WTC11 (cell line): ENCODE measurements around the gene PRKAR1B. TPM values are rescaled to one million over a fixed set of nuclear protein-coding genes. Genes with fewer than 3 reads are reported as not detected.
A peak's percentile ranks its signal among the peaks of the same experiment; 100 is the strongest.

ENCODE experiments used
- ATAC-seq: fragments of 200-7000 bp; cut with Tn5 transposase; 2 replicates; pipeline ENCODE4 v1.10.0; 2021; ENCODE audit warnings: mild to moderate bottlenecking, moderate library complexity
- CTCF ChIA-PET: fragments of 300-600 bp; sonication (Branson Sonifier 250); formaldehyde crosslinking; loops from one replicate; lab custom pipeline; 2021; ENCODE audit warnings: antibody characterized with exemption; lab: Charles Lee
- POLR2A ChIA-PET: fragments of 350-600 bp; sonication (Branson Sonifier 250); formaldehyde crosslinking; loops from one replicate; lab custom pipeline; 2021; ENCODE audit warnings: antibody characterized with exemption; lab: Charles Lee
- DNase-seq: peaks from one replicate; pipeline ENCODE4 v3.0.0; 2021; ENCODE audit warnings: low spot score
- H3K27ac Mint-ChIP-seq: 2 replicates; pipeline ENCODE4 v1.8.0; 2021; ENCODE audit warnings: mixed read lengths
- H3K27me3 Mint-ChIP-seq: 2 replicates; pipeline ENCODE4 v1.8.0; 2021; ENCODE audit warnings: low read depth, mild to moderate bottlenecking, moderate library complexity, mixed read lengths
- H3K36me3 Mint-ChIP-seq: 2 replicates; pipeline ENCODE4 v1.8.0; 2021; ENCODE audit warnings: mixed read lengths
- H3K4me1 Mint-ChIP-seq: 2 replicates; pipeline ENCODE4 v1.8.0; 2022; ENCODE audit warnings: mixed read lengths
- H3K4me3 Mint-ChIP-seq: 2 replicates; pipeline ENCODE4 v1.8.0; 2021; ENCODE audit warnings: mild to moderate bottlenecking, moderate library complexity, mixed read lengths
- H3K9me3 Mint-ChIP-seq: 2 replicates; pipeline ENCODE4 v1.8.0; 2021; ENCODE audit warnings: mixed read lengths
- ATF1 ChIP-seq: sonication (generic); formaldehyde crosslinking; IDR thresholded peaks from 2 replicates; pipeline ENCODE4 v1.8.1; 2023; ENCODE audit warnings: mild to moderate bottlenecking, moderate library complexity, missing genetic modification reagents
- ATF6 ChIP-seq: sonication (generic); formaldehyde crosslinking; IDR thresholded peaks from 2 replicates; pipeline ENCODE4 v1.8.1; 2023; ENCODE audit warnings: mild to moderate bottlenecking, missing genetic modification reagents
- FOXJ3 ChIP-seq: sonication (generic); formaldehyde crosslinking; IDR thresholded peaks from 2 replicates; pipeline ENCODE4 v1.9.0; 2021; ENCODE audit warnings: missing genetic modification reagents, mild to moderate bottlenecking, borderline replicate concordance
- FOXK1 ChIP-seq: sonication (generic); formaldehyde crosslinking; IDR thresholded peaks from 2 replicates; pipeline ENCODE4 v1.8.0; 2022; ENCODE audit warnings: mild to moderate bottlenecking, moderate library complexity, missing genetic modification reagents
- NFATC4 ChIP-seq: fragments of 250-450 bp; sonication (Bioruptor Pico); IDR thresholded peaks from 2 replicates; pipeline ENCODE4 v1.9.0; 2021; ENCODE audit warnings: mild to moderate bottlenecking
- NR1H2 ChIP-seq: sonication (generic); formaldehyde crosslinking; IDR thresholded peaks from 2 replicates; pipeline ENCODE4 v1.9.0; 2021; ENCODE audit warnings: mild to moderate bottlenecking, moderate library complexity, missing genetic modification reagents
- ZNF263 ChIP-seq: sonication (generic); formaldehyde crosslinking; IDR thresholded peaks from 2 replicates; pipeline ENCODE4 v1.8.1; 2022; ENCODE audit warnings: low read depth, mild to moderate bottlenecking, moderate library complexity, missing genetic modification reagents
- ZNF317 ChIP-seq: sonication (generic); formaldehyde crosslinking; IDR thresholded peaks from 2 replicates; pipeline ENCODE4 v1.8.1; 2023; ENCODE audit warnings: low read depth, mild to moderate bottlenecking, moderate library complexity, missing genetic modification reagents, borderline replicate concordance
- ZNF423 ChIP-seq: fragments of 250-450 bp; sonication (Bioruptor Pico); IDR thresholded peaks from 2 replicates; pipeline ENCODE4 v2.1.2; 2022; ENCODE audit warnings: mild to moderate bottlenecking, moderate library complexity
- total RNA-seq: library from RNA; stranded (reverse); gene quantifications from 3 replicates; pipeline ENCODE4 v1.2.3, GENCODE V29; 2021
- TF ChIP-seq, protein P1 (sequence below): sonication (generic); formaldehyde crosslinking; IDR thresholded peaks from 2 replicates; pipeline ENCODE4 v1.8.1; 2022; ENCODE audit warnings: mild to moderate bottlenecking, missing genetic modification reagents, moderate library complexity, borderline replicate concordance
- TF ChIP-seq, protein P2 (sequence below): fragments of 250-450 bp; sonication (Bioruptor Pico); IDR thresholded peaks from 2 replicates; pipeline ENCODE4 v1.9.0; 2021; ENCODE audit warnings: mild to moderate bottlenecking
- TF ChIP-seq, protein P3 (sequence below): sonication (generic); formaldehyde crosslinking; IDR thresholded peaks from 2 replicates; pipeline ENCODE4 v1.8.0; 2023; ENCODE audit warnings: mild to moderate bottlenecking, missing genetic modification reagents
- TF ChIP-seq, protein P4 (sequence below): sonication (generic); formaldehyde crosslinking; IDR thresholded peaks from 2 replicates; pipeline ENCODE4 v1.8.1; 2023; ENCODE audit warnings: mild to moderate bottlenecking, missing genetic modification reagents, moderate library complexity
- TF ChIP-seq, protein P5 (sequence below): fragments of 250-450 bp; sonication (Bioruptor Pico); IDR thresholded peaks from 2 replicates; pipeline ENCODE4 v1.8.0; 2021; ENCODE audit warnings: mild to moderate bottlenecking

Gene PRKAR1B
- total RNA-seq, 1 experiment from 2014 or later, result 43.6 TPM

- ChIA-PET CTCF (no interaction called here), POLR2A (no interaction called here)
- no peaks in the 10 kb centered on the region; the same call in 1 of the 2 replicates for H3K36me3 Mint-ChIP-seq
These were observed 123.7 kb downstream of the PRKAR1B start for GRCh38 chr7:603152-603951.

GRCh38 chr7:602341-603141 is 124.5 kb downstream of the PRKAR1B start:
- H3K4me3 Mint-ChIP-seq, result no peak overlapping the region
- ATAC-seq (peak; percentile 32; the same call in 1 of the 2 replicates), DNase-seq (peak; percentile 28)
- H3K4me1 Mint-ChIP-seq, result peaks cover 4% of the 10 kb centered on the region; the same call in 1 of the 2 replicates
- peak overlapping the region; percentile 95 for H3K27ac Mint-ChIP-seq
- TF ChIP-seq ZNF263, result no peak
- TF ChIP-seq ATF6 (CRISPR knock-in tag), result no peak
- TF ChIP-seq ZNF317 (CRISPR knock-in tag), result no peak
- no peak for TF ChIP-seq FOXK1 (CRISPR knock-in tag)
- no peak for TF ChIP-seq FOXJ3
- no peak for TF ChIP-seq ATF1
- TF ChIP-seq, protein P1, sequence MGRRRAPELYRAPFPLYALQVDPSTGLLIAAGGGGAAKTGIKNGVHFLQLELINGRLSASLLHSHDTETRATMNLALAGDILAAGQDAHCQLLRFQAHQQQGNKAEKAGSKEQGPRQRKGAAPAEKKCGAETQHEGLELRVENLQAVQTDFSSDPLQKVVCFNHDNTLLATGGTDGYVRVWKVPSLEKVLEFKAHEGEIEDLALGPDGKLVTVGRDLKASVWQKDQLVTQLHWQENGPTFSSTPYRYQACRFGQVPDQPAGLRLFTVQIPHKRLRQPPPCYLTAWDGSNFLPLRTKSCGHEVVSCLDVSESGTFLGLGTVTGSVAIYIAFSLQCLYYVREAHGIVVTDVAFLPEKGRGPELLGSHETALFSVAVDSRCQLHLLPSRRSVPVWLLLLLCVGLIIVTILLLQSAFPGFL (CRISPR knock-in tag), result no peak
- TF ChIP-seq, protein P2, sequence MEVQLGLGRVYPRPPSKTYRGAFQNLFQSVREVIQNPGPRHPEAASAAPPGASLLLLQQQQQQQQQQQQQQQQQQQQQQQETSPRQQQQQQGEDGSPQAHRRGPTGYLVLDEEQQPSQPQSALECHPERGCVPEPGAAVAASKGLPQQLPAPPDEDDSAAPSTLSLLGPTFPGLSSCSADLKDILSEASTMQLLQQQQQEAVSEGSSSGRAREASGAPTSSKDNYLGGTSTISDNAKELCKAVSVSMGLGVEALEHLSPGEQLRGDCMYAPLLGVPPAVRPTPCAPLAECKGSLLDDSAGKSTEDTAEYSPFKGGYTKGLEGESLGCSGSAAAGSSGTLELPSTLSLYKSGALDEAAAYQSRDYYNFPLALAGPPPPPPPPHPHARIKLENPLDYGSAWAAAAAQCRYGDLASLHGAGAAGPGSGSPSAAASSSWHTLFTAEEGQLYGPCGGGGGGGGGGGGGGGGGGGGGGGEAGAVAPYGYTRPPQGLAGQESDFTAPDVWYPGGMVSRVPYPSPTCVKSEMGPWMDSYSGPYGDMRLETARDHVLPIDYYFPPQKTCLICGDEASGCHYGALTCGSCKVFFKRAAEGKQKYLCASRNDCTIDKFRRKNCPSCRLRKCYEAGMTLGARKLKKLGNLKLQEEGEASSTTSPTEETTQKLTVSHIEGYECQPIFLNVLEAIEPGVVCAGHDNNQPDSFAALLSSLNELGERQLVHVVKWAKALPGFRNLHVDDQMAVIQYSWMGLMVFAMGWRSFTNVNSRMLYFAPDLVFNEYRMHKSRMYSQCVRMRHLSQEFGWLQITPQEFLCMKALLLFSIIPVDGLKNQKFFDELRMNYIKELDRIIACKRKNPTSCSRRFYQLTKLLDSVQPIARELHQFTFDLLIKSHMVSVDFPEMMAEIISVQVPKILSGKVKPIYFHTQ (CRISPR knock-in tag), result no peak
- TF ChIP-seq, protein P3, sequence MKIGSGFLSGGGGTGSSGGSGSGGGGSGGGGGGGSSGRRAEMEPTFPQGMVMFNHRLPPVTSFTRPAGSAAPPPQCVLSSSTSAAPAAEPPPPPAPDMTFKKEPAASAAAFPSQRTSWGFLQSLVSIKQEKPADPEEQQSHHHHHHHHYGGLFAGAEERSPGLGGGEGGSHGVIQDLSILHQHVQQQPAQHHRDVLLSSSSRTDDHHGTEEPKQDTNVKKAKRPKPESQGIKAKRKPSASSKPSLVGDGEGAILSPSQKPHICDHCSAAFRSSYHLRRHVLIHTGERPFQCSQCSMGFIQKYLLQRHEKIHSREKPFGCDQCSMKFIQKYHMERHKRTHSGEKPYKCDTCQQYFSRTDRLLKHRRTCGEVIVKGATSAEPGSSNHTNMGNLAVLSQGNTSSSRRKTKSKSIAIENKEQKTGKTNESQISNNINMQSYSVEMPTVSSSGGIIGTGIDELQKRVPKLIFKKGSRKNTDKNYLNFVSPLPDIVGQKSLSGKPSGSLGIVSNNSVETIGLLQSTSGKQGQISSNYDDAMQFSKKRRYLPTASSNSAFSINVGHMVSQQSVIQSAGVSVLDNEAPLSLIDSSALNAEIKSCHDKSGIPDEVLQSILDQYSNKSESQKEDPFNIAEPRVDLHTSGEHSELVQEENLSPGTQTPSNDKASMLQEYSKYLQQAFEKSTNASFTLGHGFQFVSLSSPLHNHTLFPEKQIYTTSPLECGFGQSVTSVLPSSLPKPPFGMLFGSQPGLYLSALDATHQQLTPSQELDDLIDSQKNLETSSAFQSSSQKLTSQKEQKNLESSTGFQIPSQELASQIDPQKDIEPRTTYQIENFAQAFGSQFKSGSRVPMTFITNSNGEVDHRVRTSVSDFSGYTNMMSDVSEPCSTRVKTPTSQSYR (CRISPR knock-in tag), result no peak
- TF ChIP-seq, protein P4, sequence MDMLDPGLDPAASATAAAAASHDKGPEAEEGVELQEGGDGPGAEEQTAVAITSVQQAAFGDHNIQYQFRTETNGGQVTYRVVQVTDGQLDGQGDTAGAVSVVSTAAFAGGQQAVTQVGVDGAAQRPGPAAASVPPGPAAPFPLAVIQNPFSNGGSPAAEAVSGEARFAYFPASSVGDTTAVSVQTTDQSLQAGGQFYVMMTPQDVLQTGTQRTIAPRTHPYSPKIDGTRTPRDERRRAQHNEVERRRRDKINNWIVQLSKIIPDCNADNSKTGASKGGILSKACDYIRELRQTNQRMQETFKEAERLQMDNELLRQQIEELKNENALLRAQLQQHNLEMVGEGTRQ (CRISPR knock-in tag), result no peak
- ChIA-PET POLR2A (no interaction called here), CTCF (interaction anchor here (0.9 kb wide), 1 partner anchor 281 kb away, joined by 3 read pairs; no protein-coding TSS in a partner anchor)
- no peaks in the 10 kb centered on the region; the same call in 1 of the 2 replicates for H3K36me3 Mint-ChIP-seq
- H3K9me3 Mint-ChIP-seq, result no peaks in the 10 kb centered on the region
- H3K27me3 Mint-ChIP-seq, result no peaks in the 10 kb centered on the region

More at GRCh38 chr7:603152-603951, 123.7 kb downstream of the PRKAR1B start:
- no peaks in the 10 kb centered on the region for H3K9me3 Mint-ChIP-seq
- ATAC-seq, result no peak
- peak overlapping the region; percentile 95 for H3K27ac Mint-ChIP-seq
- peaks cover 4% of the 10 kb centered on the region; the same call in 1 of the 2 replicates for H3K4me1 Mint-ChIP-seq
- TF ChIP-seq NR1H2 (CRISPR knock-in tag) (no peak), ZNF423 (CRISPR knock-in tag) (no peak), NFATC4 (no peak), FOXJ3 (no peak)
- TF ChIP-seq, protein P5, sequence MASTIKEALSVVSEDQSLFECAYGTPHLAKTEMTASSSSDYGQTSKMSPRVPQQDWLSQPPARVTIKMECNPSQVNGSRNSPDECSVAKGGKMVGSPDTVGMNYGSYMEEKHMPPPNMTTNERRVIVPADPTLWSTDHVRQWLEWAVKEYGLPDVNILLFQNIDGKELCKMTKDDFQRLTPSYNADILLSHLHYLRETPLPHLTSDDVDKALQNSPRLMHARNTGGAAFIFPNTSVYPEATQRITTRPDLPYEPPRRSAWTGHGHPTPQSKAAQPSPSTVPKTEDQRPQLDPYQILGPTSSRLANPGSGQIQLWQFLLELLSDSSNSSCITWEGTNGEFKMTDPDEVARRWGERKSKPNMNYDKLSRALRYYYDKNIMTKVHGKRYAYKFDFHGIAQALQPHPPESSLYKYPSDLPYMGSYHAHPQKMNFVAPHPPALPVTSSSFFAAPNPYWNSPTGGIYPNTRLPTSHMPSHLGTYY, result no peak
- TF ChIP-seq, all 79 proteins: peak for 0
- Mint-ChIP-seq H3K27me3 (no peaks in the 10 kb centered on the region), H3K4me3 (no peak overlapping the region)
- DNase-seq, result no peak
